ENCODE data around the gene PCDHA12.
"Not testable (repeated sequence)": the region's sequence is repeated elsewhere in the genome, so short reads cannot be mapped to it uniquely, and the experiment has no call there.

PCDHA12 gene

DNA sequence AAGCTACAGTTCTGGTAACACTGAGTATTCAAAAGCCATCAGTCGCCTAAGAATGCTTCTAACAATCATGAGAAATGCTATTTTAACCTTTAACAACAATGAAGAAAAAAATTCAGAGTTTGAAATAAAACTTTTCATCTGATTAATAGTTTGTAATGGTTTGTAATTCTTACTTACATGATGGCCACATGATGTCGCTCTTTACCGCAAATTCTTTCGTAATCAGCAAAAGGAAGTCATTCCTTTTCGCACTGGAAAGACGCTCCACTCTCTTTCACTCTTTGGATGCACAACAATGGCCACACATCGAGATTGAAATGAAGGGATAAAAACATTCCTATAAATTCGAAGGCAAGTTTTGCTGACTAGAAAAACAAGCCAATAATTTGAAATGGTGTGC lies 41.1 kb upstream of the PCDHA12 start, which contains the start of gene PCDHA7:
PCDHA7 (plus strand) TSS at position 277 of the 400 bp plus-strand sequence; CDS start at position 392, 115 bp downstream.
- Histone ChIP-seq H3K4me1 (no peaks in the 10 kb centered on the region), H3K4me3 (peak within 1 kb of the TSS in 1 of 2 donors; percentile 9), H3K27ac (no peak within 1 kb of the TSS), H3K36me3 (peaks cover 0 to 3% (median 0%) of the 10 kb centered on the region in 3 donors), H3K9me3 (peaks cover 0 to 60% (median 33%) of the 10 kb centered on the region in 3 donors), H3K27me3 (peaks cover 0 to 12% of the 10 kb centered on the region in 2 donors)
- intact Hi-C loops (cut with DNase I; ENCODE audit: low total_unique reads), result no loop called here
- DNase-seq, result no peak
- TF ChIP-seq, protein P1, sequence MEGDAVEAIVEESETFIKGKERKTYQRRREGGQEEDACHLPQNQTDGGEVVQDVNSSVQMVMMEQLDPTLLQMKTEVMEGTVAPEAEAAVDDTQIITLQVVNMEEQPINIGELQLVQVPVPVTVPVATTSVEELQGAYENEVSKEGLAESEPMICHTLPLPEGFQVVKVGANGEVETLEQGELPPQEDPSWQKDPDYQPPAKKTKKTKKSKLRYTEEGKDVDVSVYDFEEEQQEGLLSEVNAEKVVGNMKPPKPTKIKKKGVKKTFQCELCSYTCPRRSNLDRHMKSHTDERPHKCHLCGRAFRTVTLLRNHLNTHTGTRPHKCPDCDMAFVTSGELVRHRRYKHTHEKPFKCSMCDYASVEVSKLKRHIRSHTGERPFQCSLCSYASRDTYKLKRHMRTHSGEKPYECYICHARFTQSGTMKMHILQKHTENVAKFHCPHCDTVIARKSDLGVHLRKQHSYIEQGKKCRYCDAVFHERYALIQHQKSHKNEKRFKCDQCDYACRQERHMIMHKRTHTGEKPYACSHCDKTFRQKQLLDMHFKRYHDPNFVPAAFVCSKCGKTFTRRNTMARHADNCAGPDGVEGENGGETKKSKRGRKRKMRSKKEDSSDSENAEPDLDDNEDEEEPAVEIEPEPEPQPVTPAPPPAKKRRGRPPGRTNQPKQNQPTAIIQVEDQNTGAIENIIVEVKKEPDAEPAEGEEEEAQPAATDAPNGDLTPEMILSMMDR (IDR thresholded peaks at IDR 0.05), result no peak

DNA sequence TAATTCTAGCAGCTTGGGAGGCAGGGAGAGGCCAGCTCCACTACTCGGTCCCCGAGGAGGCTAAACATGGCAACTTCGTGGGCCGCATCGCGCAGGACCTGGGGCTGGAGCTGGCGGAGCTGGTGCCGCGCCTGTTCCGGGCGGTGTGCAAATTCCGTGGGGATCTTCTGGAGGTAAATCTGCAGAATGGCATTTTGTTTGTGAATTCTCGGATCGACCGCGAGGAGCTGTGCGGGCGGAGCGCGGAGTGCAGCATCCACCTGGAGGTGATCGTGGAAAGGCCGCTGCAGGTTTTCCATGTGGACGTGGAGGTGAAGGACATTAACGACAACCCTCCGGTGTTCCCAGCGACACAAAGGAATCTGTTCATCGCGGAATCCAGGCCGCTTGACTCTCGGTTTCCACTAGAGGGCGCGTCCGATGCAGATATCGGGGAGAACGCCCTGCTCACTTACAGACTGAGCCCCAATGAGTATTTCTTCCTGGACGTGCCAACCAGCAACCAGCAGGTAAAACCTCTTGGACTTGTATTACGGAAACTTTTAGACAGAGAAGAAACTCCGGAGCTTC lies 40.6 kb upstream of the PCDHA12 start:
- H3K36me3 ChIP-seq; intact Hi-C loops (cut with DNase I; ENCODE audit: low total_unique reads); H3K27ac ChIP-seq; DNase-seq; H3K4me1 ChIP-seq: not testable (repeated sequence)
- peaks cover 0 to 55% (median 31%) of the 10 kb centered on the region in 3 donors for H3K9me3 ChIP-seq
- peak overlapping the region in 1 of 2 donors; percentile 9 for H3K4me3 ChIP-seq
- peaks cover 0 to 12% of the 10 kb centered on the region in 2 donors for H3K27me3 ChIP-seq

DNA sequence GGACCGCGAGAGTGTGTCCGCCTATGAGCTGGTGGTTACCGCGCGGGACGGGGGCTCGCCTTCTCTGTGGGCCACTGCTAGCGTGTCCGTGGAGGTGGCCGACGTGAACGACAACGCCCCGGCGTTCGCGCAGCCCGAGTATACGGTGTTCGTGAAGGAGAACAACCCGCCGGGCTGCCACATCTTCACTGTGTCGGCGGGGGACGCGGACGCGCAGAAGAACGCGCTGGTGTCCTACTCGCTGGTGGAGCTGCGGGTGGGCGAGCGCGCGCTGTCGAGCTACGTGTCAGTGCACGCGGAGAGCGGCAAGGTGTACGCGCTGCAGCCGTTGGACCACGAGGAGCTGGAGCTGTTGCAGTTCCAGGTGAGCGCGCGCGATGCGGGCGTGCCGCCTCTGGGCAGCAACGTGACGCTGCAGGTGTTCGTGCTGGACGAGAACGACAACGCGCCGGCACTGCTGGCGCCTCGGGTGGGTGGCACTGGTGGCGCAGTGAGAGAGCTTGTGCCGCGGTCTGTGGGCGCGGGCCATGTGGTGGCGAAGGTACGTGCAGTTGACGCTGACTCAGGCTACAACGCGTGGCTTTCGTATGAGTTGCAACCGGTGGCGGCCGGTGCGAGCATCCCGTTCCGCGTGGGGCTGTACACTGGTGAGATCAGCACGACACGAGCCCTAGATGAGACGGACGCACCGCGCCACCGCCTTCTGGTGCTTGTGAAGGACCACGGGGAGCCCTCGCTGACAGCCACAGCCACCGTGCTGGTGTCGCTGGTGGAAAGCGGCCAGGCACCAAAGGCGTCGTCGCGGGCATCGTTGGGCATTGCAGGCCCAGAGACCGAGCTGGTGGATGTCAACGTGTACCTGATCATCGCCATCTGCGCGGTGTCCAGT lies 39.2 kb upstream of the PCDHA12 start:
- H3K4me3 ChIP-seq, result no peak overlapping the region
- intact Hi-C loops (cut with DNase I; ENCODE audit: low total_unique reads), result no loop called here
- no peak overlapping the region for H3K27ac ChIP-seq
- H3K36me3 ChIP-seq, result peaks cover 0 to 3% (median 0%) of the 10 kb centered on the region in 3 donors
- H3K4me1 ChIP-seq, result no peaks in the 10 kb centered on the region
- H3K9me3 ChIP-seq, result peaks cover 0 to 47% (median 29%) of the 10 kb centered on the region in 3 donors
- TF ChIP-seq, protein P1 (IDR thresholded peaks at IDR 0.05), result no peak
- DNase-seq, result no peak
- H3K27me3 ChIP-seq, result peaks cover 0 to 12% of the 10 kb centered on the region in 2 donors

DNA sequence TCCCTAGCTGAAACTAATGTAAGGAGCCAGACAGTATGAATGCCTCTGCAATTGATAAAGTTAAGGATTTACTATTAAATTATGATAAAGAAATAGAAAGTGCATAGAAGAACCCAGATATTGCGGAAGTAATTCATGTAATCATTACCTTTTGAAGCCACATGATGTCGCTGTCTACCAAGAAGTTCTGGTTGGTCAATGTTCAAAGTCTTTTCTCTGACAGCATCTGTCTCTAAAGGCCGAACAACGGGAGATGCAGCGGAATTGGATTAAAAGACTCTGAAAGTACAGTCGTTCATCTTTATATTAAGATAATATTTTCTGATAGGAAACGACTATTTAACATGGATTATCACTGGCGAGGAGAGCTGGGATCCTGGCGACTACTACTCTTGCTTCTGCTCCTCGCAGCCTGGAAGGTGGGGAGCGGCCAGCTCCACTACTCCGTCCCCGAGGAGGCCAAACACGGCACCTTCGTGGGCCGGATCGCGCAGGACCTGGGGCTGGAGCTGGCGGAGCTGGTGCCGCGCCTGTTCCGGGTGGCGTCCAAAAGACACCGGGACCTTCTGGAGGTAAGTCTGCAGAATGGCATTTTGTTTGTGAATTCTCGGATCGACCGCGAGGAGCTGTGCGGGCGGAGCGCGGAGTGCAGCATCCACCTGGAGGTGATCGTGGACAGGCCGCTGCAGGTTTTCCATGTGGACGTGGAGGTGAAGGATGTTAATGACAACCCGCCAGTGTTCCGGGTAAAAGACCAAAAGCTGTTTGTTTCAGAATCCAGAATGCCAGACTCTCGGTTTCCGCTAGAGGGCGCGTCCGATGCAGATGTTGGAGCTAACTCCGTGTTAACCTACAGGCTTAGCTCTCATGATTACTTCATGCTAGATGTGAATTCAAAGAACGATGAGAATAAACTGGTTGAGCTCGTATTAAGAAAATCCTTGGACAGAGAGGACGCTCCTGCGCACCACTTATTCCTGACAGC lies 33.8 kb upstream of the PCDHA12 start, which contains the start of gene PCDHA8:
PCDHA8 (plus strand) TSS at position 210 of the 985 bp plus-strand sequence; CDS start at position 345, 135 bp downstream.
- Histone ChIP-seq H3K4me3 (no peak within 1 kb of the TSS), H3K27me3 (peaks cover 0 to 4% of the 10 kb centered on the region in 2 donors), H3K27ac (no peak within 1 kb of the TSS), H3K9me3 (peaks cover 0 to 33% (median 32%) of the 10 kb centered on the region in 3 donors), H3K4me1 (no peaks in the 10 kb centered on the region), H3K36me3 (no peaks in the 10 kb centered on the region)
- DNase-seq, result no peak
- TF ChIP-seq, protein P1 (IDR thresholded peaks at IDR 0.05), result no peak
- intact Hi-C loops (cut with DNase I; ENCODE audit: low total_unique reads), result no loop called here

DNA sequence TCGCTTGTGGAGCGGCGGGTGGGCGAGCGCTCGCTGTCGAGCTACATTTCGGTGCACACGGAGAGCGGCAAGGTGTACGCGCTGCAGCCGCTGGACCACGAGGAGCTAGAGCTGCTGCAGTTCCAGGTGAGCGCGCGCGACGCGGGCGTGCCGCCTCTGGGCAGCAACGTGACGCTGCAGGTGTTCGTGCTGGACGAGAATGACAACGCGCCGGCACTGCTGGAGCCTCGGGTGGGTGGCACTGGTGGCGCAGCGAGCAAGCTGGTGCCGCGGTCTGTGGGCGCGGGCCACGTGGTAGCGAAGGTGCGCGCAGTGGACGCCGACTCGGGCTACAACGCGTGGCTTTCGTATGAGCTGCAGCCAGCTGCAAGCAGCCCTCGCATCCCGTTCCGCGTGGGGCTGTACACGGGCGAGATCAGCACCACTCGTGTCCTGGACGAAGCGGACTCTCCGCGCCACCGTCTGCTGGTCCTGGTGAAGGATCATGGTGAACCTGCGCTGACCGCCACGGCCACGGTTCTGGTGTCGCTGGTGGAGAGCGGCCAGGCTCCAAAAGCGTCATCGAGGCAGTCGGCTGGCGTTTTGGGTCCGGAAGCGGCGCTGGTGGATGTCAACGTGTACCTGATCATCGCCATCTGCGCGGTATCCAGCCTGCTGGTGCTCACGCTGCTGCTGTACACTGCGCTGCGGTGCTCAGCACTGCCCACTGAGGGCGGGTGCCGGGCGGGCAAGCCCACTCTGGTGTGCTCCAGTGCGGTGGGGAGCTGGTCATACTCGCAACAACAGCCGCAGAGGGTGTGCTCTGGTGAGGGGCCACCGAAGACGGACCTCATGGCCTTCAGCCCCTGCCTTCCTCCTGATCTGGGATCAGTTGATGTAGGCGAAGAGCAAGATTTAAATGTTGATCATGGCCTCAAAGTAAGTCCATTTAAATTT lies 32.0 kb upstream of the PCDHA12 start:
- Histone ChIP-seq H3K27ac (no peak overlapping the region), H3K36me3 (no peaks in the 10 kb centered on the region), H3K4me3 (no peak overlapping the region), H3K4me1 (no peaks in the 10 kb centered on the region), H3K9me3 (peaks cover 0 to 40% (median 38%) of the 10 kb centered on the region in 3 donors), H3K27me3 (peaks cover 0 to 4% of the 10 kb centered on the region in 2 donors)
- intact Hi-C loops (cut with DNase I; ENCODE audit: low total_unique reads), result no loop called here
- DNase-seq, result no peak
- TF ChIP-seq, protein P1 (IDR thresholded peaks at IDR 0.05), result no peak

DNA sequence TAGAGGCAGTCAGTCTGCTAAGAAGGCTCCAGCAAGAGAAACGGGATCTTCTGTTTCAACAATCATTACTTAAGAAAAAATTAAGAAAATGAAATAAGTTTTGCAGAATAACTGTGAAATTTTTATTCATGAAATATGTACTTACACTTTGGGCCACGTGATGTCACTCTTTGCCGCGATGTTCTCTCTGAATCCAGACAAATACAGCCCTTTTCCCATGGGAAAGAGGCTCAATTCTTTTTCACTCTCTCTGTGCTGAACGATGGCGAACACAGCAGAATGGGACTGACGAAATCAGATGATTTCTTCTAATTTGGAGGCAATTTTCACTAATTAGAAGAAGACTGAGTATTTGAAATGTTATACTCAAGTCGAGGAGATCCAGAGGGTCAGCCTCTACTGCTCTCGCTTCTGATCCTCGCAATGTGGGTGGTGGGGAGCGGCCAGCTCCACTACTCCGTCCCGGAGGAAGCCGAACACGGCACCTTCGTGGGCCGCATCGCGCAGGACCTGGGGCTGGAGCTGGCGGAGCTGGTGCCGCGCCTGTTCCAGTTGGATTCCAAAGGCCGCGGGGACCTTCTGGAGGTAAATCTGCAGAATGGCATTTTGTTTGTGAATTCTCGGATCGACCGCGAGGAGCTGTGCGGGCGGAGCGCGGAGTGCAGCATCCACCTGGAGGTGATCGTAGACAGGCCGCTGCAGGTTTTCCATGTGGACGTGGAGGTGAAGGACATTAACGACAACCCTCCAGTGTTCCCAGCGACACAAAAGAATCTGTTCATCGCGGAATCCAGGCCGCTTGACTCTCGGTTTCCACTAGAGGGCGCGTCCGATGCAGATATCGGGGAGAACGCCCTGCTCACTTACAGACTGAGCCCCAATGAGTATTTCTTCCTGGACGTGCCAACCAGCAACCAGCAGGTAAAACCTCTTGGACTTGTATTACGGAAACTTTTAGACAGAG lies 26.7 kb upstream of the PCDHA12 start, which contains the start of gene PCDHA9:
PCDHA9 (plus strand) TSS at position 244 of the 964 bp plus-strand sequence; CDS start at position 358, 114 bp downstream.
- H3K4me1 ChIP-seq; H3K27ac ChIP-seq; intact Hi-C loops (cut with DNase I; ENCODE audit: low total_unique reads); DNase-seq; H3K4me3 ChIP-seq; H3K36me3 ChIP-seq; H3K27me3 ChIP-seq: not testable (repeated sequence)
- H3K9me3 ChIP-seq, result peaks cover 4 to 52% (median 26%) of the 10 kb centered on the region in 3 donors

All from tibial artery (tissue), 4 donors.